Esophagus squamous epithelium (tissue), 5 donors: ENCODE results near the gene COLQ. TPM values are rescaled to one million over a fixed set of nuclear protein-coding genes. Genes with fewer than 3 reads are reported as not detected.

ENCODE experiments used
- DNase-seq: peaks from one replicate; lab custom pipeline; 2025; lab: John Stamatoyannopoulos, UW
- H3K27ac ChIP-seq, 4 donors: fragments of 200-600 bp; sonication (generic); one replicate each; pipeline ENCODE4 v1.5.1; 2016 to 2019; ENCODE audit warnings: mild to moderate bottlenecking in 1 of 4
- H3K27me3 ChIP-seq, 4 donors: fragments of 200-600 bp; sonication (generic); 1 replicate in 3 of 4; 2 replicates in 1 of 4; pipeline versions ENCODE4 v1.5.1 to v1.6.0; 2017 to 2021; ENCODE audit warnings: antibody characterized with exemption in 1 of 4
- H3K36me3 ChIP-seq, 3 donors: fragments of 200-600 bp; sonication (generic); one replicate each; pipeline ENCODE4 v1.5.1; 2016 to 2019
- H3K4me1 ChIP-seq, 3 donors: fragments of 200-600 bp; sonication (generic); one replicate each; pipeline ENCODE4 v1.5.1; 2017 to 2019
- H3K4me3 ChIP-seq, 4 donors: fragments of 200-600 bp; sonication (generic); 1 replicate in 3 of 4; 2 replicates in 1 of 4; pipeline ENCODE4 v1.5.1; 2016 to 2019; ENCODE audit warnings: mild to moderate bottlenecking in 2 of 4, moderate library complexity in 1 of 4
- H3K9me3 ChIP-seq, 3 donors: fragments of 200-600 bp; sonication (generic); one replicate each; pipeline ENCODE4 v1.5.1; 2016 to 2019
- CTCF ChIP-seq, 6 experiments: fragments of 450-650 bp in 4 of 6; fragments of 200-600 bp in 2 of 6; sonication (generic) in 2 of 6; IDR thresholded peaks; one replicate each; pipeline ENCODE4 v1.5.1; 2016 to 2019; ENCODE audit warnings: antibody characterized with exemption in 6 of 6, mild to moderate bottlenecking in 4 of 6, moderate library complexity in 4 of 6
- POLR2A ChIP-seq, 4 donors: fragments of 450-650 bp; IDR thresholded peaks; one replicate each; pipeline ENCODE4 v1.6.1; 2017; ENCODE audit warnings: antibody characterized with exemption in 4 of 4, mild to moderate bottlenecking in 4 of 4, moderate library complexity in 3 of 4
- WGBS, 2 donors: methylation state at CpG; one replicate each; pipeline ENCODE4 v1.1.5; 2018; 5-methylcytosine and 5-hydroxymethylcytosine counted together
- intact Hi-C: fragments of 100-400 bp; cut with DNase I; formaldehyde crosslinking; loops from one replicate; pipeline ENCODE4 v1.15.0; 2022
- total RNA-seq, 4 donors: library from RNA; depleted of rRNA; stranded (reverse); fragments of >200 nt; gene quantifications; one replicate each; pipeline ENCODE4 v1.1.0, GENCODE V29; 2016
- donor health status: DM: yes; HTN: yes; CAD: no.

COLQ gene
- total RNA-seq, 4 donors from 2014 or later = 0.70 to 1.1 (median 0.89) TPM

GRCh38 chr3:15433531-15433930 is 88.0 kb downstream of the COLQ start:
- Histone ChIP-seq H3K27ac (no peak overlapping the region), H3K27me3 (no peaks in the 10 kb centered on the region), H3K4me3 (no peak overlapping the region), H3K4me1 (peaks cover 0 to 29% (median 8%) of the 10 kb centered on the region in 3 donors), H3K36me3 (peaks cover 18 to 87% (median 41%) of the 10 kb centered on the region in 3 donors), H3K9me3 (no peaks in the 10 kb centered on the region)
- TF ChIP-seq CTCF (IDR thresholded peaks at IDR 0.05) = no peak
- no peak for TF ChIP-seq POLR2A (IDR thresholded peaks at IDR 0.05)
- WGBS, 2 donors = 90 to 95% methylated on average over 1 of the region's 1 CpG
- intact Hi-C loops = no loop called here
- no peak for DNase-seq

- Histone ChIP-seq H3K4me1 (peaks cover 4 to 45% (median 12%) of the 10 kb centered on the region in 3 donors), H3K36me3 (peaks cover 6 to 65% (median 27%) of the 10 kb centered on the region in 3 donors), H3K9me3 (no peaks in the 10 kb centered on the region), H3K27me3 (no peaks in the 10 kb centered on the region), H3K27ac (no peak overlapping the region), H3K4me3 (no peak overlapping the region)
- 74 to 85% methylated on average over 3 of the region's 3 CpGs for WGBS, 2 donors
- TF ChIP-seq POLR2A (IDR thresholded peaks at IDR 0.05) (no peak), CTCF (IDR thresholded peaks at IDR 0.05) (no peak)
- intact Hi-C loops = no loop called here
- DNase-seq = no peak
Observed at GRCh38 chr3:15431256-15431837, 90.2 kb downstream of the COLQ start.

- intact Hi-C loops = no loop called here
- H3K4me1 ChIP-seq = peaks cover 4 to 52% (median 20%) of the 10 kb centered on the region in 3 donors
- no peaks in the 10 kb centered on the region for H3K9me3 ChIP-seq
- 54 to 72% methylated on average over 1 of the region's 1 CpG for WGBS, 2 donors
- H3K27ac ChIP-seq = no peak overlapping the region
- TF ChIP-seq POLR2A (IDR thresholded peaks at IDR 0.05) (no peak), CTCF (IDR thresholded peaks at IDR 0.05) (no peak)
- H3K4me3 ChIP-seq = no peak overlapping the region
- peaks cover 0 to 58% (median 23%) of the 10 kb centered on the region in 3 donors for H3K36me3 ChIP-seq
- DNase-seq = no peak
- H3K27me3 ChIP-seq = no peaks in the 10 kb centered on the region
Observed at GRCh38 chr3:15430624-15431023, 90.9 kb downstream of the COLQ start.

GRCh38 chr3:15429080-15429479 is 92.4 kb downstream of the COLQ start:
- peak overlapping the region in 2 of 4 donors; percentile 71 to 95 for H3K4me3 ChIP-seq
- WGBS, 2 donors = 75 to 85% methylated on average over 6 of the region's 6 CpGs
- TF ChIP-seq POLR2A (IDR thresholded peaks at IDR 0.05) (no peak), CTCF (IDR thresholded peaks at IDR 0.05) (no peak)
- no peaks in the 10 kb centered on the region for H3K9me3 ChIP-seq
- peaks cover 4 to 63% (median 20%) of the 10 kb centered on the region in 3 donors for H3K4me1 ChIP-seq
- H3K27me3 ChIP-seq = no peaks in the 10 kb centered on the region
- intact Hi-C loops = loop anchor here (10.0 kb wide), 1 partner anchor 136 kb away; no protein-coding TSS in a partner anchor
- DNase-seq = no peak
- H3K36me3 ChIP-seq = peaks cover 0 to 51% (median 14%) of the 10 kb centered on the region in 3 donors
- H3K27ac ChIP-seq = peak overlapping the region in 2 of 4 donors; percentile 91 to 92

- H3K4me1 ChIP-seq = peaks cover 4 to 63% (median 20%) of the 10 kb centered on the region in 3 donors
- H3K4me3 ChIP-seq = peak overlapping the region; percentile 71 to 97 (median 88)
- no peak for TF ChIP-seq POLR2A (IDR thresholded peaks at IDR 0.05)
- no peak for TF ChIP-seq CTCF (IDR thresholded peaks at IDR 0.05)
- no peaks in the 10 kb centered on the region for H3K27me3 ChIP-seq
- 6 to 9% methylated on average over 9 of the region's 9 CpGs for WGBS, 2 donors
- intact Hi-C loops = loop anchor here (10.0 kb wide), 1 partner anchor 136 kb away; no protein-coding TSS in a partner anchor
- H3K9me3 ChIP-seq = no peaks in the 10 kb centered on the region
- no peak for DNase-seq
- peaks cover 2 to 51% (median 10%) of the 10 kb centered on the region in 3 donors for H3K36me3 ChIP-seq
- peak overlapping the region in 3 of 4 donors; percentile 87 to 92 (median 91) for H3K27ac ChIP-seq
Observed at GRCh38 chr3:15428539-15428938, 93.0 kb downstream of the COLQ start.
